ENCODE data around the gene NODAL. TPM values are rescaled to one million over a fixed set of nuclear protein-coding genes. Genes with fewer than 3 reads are reported as not detected.
A peak's percentile ranks its signal among the peaks of the same experiment; 100 is the strongest.

NODAL gene
- total and polyA plus RNA-seq, 10 donors = not detected

DNA sequence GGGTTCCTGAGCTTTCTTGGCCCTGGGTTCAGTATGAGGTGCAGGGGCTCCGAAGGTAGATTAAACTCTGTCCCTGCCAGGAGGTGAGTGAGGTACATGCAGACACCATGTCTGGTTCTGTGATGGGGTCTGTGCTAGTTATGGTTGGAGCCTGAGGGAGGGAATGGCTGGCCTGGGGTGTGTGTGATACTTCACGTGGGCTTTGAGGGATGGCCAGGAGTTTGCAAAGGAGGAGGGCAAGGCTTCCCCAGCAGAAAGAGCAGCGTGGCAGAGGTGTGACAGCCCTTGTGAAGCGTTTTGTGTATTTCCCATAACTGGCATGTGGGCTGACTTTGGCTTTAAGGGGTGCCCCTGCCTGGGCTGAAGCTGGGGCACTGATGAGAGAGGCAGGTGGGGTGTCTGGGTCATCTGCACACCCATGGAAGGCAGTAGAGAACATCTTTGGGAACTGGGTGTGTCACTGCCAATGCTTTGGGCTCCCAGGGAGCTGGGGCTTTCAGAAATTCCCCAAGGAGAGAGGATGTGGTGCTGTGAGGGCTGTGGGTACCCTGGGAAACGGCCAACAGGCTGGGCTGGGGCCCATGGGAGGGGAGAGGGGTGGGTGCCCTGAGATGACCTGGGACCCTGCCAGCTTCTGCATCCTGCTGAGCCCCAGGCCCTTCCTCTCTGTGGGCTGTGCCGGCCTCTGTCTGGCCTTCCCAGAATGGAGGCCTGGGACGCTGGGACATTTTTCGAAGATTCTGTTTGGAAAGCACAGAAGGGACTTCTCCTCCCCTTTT is 41.7 kb upstream of the NODAL start:
- no peak for DNase-seq
- peaks cover 0 to 13% (median 0%) of the 10 kb centered on the region in 6 donors for H3K36me3 ChIP-seq
- peaks cover 0 to 19% (median 6%) of the 10 kb centered on the region in 7 donors for H3K27me3 ChIP-seq (replicated peaks in 1 of 7)
- H3K9me3 ChIP-seq = no peaks in the 10 kb centered on the region
- TF ChIP-seq POLR2AphosphoS5 (IDR thresholded peaks at IDR 0.05) = no peak
- TF ChIP-seq, protein P1, sequence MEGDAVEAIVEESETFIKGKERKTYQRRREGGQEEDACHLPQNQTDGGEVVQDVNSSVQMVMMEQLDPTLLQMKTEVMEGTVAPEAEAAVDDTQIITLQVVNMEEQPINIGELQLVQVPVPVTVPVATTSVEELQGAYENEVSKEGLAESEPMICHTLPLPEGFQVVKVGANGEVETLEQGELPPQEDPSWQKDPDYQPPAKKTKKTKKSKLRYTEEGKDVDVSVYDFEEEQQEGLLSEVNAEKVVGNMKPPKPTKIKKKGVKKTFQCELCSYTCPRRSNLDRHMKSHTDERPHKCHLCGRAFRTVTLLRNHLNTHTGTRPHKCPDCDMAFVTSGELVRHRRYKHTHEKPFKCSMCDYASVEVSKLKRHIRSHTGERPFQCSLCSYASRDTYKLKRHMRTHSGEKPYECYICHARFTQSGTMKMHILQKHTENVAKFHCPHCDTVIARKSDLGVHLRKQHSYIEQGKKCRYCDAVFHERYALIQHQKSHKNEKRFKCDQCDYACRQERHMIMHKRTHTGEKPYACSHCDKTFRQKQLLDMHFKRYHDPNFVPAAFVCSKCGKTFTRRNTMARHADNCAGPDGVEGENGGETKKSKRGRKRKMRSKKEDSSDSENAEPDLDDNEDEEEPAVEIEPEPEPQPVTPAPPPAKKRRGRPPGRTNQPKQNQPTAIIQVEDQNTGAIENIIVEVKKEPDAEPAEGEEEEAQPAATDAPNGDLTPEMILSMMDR (IDR thresholded peaks at IDR 0.05 in 8 of 11, conservative IDR thresholded peaks at IDR 0.05 in 3 of 11) = no peak
- no peak for TF ChIP-seq POLR2A (IDR thresholded peaks at IDR 0.05)
- H3K27ac ChIP-seq = peak overlapping the region in 7 of 8 donors; percentile 42 to 85 (median 75)
- no peak overlapping the region for H3K4me3 ChIP-seq
- 56 to 59% (median 57%) methylated on average over 6 to 8 of the region's 8 CpGs for WGBS, 5 donors
- intact Hi-C loops (cut with DNase I; ENCODE audit: low total_unique reads) = no loop called here
- H3K4me1 ChIP-seq = peaks cover 45 to 75% (median 56%) of the 10 kb centered on the region in 6 donors

DNA sequence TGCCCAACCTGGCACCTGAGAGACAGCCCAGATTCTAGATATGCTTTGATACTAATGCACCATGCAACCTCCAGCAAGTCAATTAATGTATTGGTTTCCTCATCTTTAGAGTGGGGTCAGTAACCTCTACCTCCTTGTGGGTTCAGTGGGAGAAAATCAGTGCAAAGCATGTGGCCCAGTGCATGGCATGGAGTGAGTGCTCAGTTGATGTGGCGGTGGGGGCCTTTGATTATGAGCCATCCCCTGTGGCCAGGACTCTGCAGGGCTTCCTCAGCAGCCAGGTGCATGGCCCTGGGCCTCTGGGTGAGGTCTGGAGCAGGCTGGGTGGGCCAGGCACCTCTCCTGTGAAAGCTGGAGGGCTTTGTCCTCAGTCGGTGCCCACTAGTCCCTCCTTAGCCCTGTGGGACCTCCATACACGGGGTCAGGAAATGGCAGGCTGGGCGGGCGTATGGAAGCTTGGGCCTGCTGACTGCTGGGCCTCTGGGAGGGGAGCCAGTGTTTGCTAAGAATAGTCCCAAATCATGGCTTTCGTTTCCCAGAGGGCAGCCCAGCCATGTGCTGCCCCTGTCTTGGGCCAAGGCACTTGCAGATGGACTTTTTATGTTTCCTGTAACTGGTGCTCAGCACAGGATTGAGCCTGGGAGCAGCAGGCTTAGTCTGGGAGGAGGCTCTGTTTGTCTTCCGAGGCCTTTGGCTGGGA is 40.5 kb upstream of the NODAL start:
- peaks cover 0 to 24% (median 6%) of the 10 kb centered on the region in 7 donors for H3K27me3 ChIP-seq (replicated peaks in 1 of 7)
- DNase-seq = peak; percentile 84
- H3K4me3 ChIP-seq = no peak overlapping the region
- peak overlapping the region in 6 of 8 donors; percentile 45 to 85 (median 76) for H3K27ac ChIP-seq
- peaks cover 0 to 13% (median 0%) of the 10 kb centered on the region in 6 donors for H3K36me3 ChIP-seq
- no peaks in the 10 kb centered on the region for H3K9me3 ChIP-seq
- no peak for TF ChIP-seq POLR2A (IDR thresholded peaks at IDR 0.05)
- peak; percentile 59 to 74 (median 69) for TF ChIP-seq POLR2AphosphoS5 (IDR thresholded peaks at IDR 0.05)
- H3K4me1 ChIP-seq = peaks cover 55 to 83% (median 67%) of the 10 kb centered on the region in 6 donors
- WGBS, 5 donors = 22 to 83% (median 58%) methylated on average over 1 to 7 of the region's 7 CpGs
- intact Hi-C loops (cut with DNase I; ENCODE audit: low total_unique reads) = no loop called here

DNA sequence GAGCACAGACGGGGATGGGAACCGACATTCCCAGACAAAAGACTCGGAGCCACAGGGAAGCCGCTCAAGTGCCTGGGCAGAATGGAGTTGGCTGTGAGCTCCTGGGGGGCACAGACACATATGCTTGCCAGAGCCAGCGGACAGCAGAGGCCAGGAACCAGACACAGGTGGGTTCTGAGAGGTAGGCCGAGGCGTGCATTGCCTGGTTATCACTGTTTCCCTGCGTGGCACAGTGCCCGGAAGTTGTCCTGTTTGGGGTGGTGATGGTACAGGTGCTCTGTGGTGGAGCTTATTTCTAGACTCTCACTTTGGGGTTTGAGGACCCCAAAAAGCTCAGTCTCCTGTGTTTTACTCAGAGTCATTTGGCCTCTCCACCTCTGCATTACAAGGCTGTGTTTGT is 39.6 kb upstream of the NODAL start:
- WGBS, 5 donors = 71 to 86% (median 78%) methylated on average over 9 of the region's 9 CpGs
- peaks cover 0 to 6% (median 0%) of the 10 kb centered on the region in 6 donors for H3K36me3 ChIP-seq
- H3K27me3 ChIP-seq (replicated peaks in 1 of 7) = peaks cover 0 to 24% (median 6%) of the 10 kb centered on the region in 7 donors
- H3K9me3 ChIP-seq = no peaks in the 10 kb centered on the region
- H3K4me1 ChIP-seq = peaks cover 55 to 80% (median 63%) of the 10 kb centered on the region in 6 donors
- peak overlapping the region in 1 of 8 donors; percentile 85 for H3K4me3 ChIP-seq
- intact Hi-C loops (cut with DNase I; ENCODE audit: low total_unique reads) = no loop called here
- peak overlapping the region in 6 of 8 donors; percentile 55 to 85 (median 80) for H3K27ac ChIP-seq
- TF ChIP-seq, protein P1 (IDR thresholded peaks at IDR 0.05 in 8 of 11, conservative IDR thresholded peaks at IDR 0.05 in 3 of 11) = no peak
- TF ChIP-seq POLR2A (IDR thresholded peaks at IDR 0.05) = no peak
- no peak for TF ChIP-seq POLR2AphosphoS5 (IDR thresholded peaks at IDR 0.05)
- DNase-seq = no peak

DNA sequence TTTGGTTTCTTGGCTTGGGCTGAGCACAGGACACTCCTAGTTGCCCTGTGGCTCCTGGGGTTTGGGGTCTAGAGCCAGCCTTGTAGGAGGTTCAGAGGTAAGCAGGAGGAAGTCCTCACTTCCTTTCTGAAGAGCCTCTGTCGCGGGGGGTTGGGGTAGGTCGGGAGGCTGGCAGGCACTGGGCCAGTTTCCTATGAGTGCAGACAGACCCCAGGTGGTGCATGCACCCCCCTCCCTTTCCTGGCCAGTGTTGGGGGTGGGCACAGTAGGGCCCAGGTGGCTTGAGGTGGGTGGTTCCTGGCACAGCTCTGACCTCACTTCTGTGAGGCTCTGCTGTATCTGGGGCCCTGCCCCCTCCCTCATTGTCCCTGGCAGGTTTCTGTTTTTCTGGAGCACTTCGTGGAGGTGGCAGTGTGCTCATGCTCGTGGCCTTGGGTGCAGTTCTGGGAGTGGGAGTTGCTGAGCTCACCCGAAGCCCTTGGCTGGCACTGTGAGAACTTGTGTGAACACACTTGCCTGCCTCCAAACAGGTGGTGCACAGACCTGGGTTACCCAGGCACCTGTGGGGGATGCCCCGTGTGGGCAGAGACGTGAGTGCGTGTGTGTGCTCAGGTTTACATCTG is 38.9 kb upstream of the NODAL start:
- no peak for DNase-seq
- WGBS, 5 donors = 17 to 31% (median 20%) methylated on average over 7 to 9 of the region's 9 CpGs
- Histone ChIP-seq H3K27me3 (replicated peaks in 1 of 7) (peaks cover 0 to 24% (median 6%) of the 10 kb centered on the region in 7 donors), H3K9me3 (no peaks in the 10 kb centered on the region), H3K36me3 (no peaks in the 10 kb centered on the region), H3K4me1 (peaks cover 55 to 78% (median 63%) of the 10 kb centered on the region in 6 donors), H3K4me3 (peak overlapping the region in 7 of 8 donors; percentile 51 to 85 (median 62)), H3K27ac (peak overlapping the region in 6 of 8 donors; percentile 55 to 85 (median 80))
- intact Hi-C loops (cut with DNase I; ENCODE audit: low total_unique reads) = no loop called here
- TF ChIP-seq POLR2A (IDR thresholded peaks at IDR 0.05) = no peak
- peak in 2 of 3 donors; percentile 23 to 57 for TF ChIP-seq POLR2AphosphoS5 (IDR thresholded peaks at IDR 0.05)
